Adrenal gland (tissue), 12 donors: ENCODE results near the gene SCN8A. TPM values are rescaled to one million over a fixed set of nuclear protein-coding genes. Genes with fewer than 3 reads are reported as not detected.

ENCODE experiments used
- DNase-seq, 7 donors: peaks; one replicate each; pipeline ENCODE4 v3.0.0-alpha.2; 2019 to 2020
- H3K27ac ChIP-seq, 5 donors: fragments of 200-600 bp; sonication (generic) in 4 of 5; 1 replicate in 3 of 5; 2 replicates in 2 of 5; pipeline versions ENCODE4 v1.5.1 to v1.8.0; 2016 to 2020; ENCODE audit warnings: mild to moderate bottlenecking in 1 of 5
- H3K27me3 ChIP-seq: fragments of 200-600 bp; 2 replicates; pipeline ENCODE4 v1.8.0; 2021
- H3K36me3 ChIP-seq, 2 donors: fragments of 200-600 bp; replicated peaks in 1 of 2; 1 replicate in 1 of 2; 2 replicates in 1 of 2; pipeline versions ENCODE4 v1.5.1 to v1.8.0; 2018 to 2022
- H3K4me1 ChIP-seq, 2 donors: fragments of 200-600 bp; replicated peaks in 1 of 2; 1 replicate in 1 of 2; 2 replicates in 1 of 2; pipeline versions ENCODE4 v1.5.1 to v1.8.0; 2018 to 2021
- H3K4me3 ChIP-seq, 4 donors: fragments of 200-600 bp; sonication (generic) in 3 of 4; one replicate each; pipeline ENCODE4 v1.5.1; 2016 to 2018
- H3K9me3 ChIP-seq, 3 donors: fragments of 200-600 bp; sonication (generic) in 1 of 3; replicated peaks in 1 of 3; 1 replicate in 2 of 3; 2 replicates in 1 of 3; pipeline versions ENCODE4 v1.5.1 to v1.8.0; 2016 to 2021
- POLR2A ChIP-seq, 2 donors: fragments of 450-650 bp; IDR thresholded peaks; one replicate each; pipeline ENCODE4 v1.6.1; 2017; ENCODE audit warnings: antibody characterized with exemption in 2 of 2, mild to moderate bottlenecking in 2 of 2, moderate library complexity in 1 of 2
- WGBS, 4 donors: extraction: QIAGEN DNeasy Blood & Tissue Kit in 2 of 4; methylation state at CpG; one replicate each; pipeline versions ENCODE4 v1.1.5 to v1.1.7; 2013 to 2017; 5-methylcytosine and 5-hydroxymethylcytosine counted together
- intact Hi-C, 2 donors: fragments of 100-400 bp; cut with DNase I; formaldehyde crosslinking; loops; one replicate each; pipeline versions ENCODE4 v1.14.1 to v1.15.0; 2022 to 2023
- polyA plus RNA-seq, 3 donors: library from polyadenylated mRNA; stranded (reverse); fragments of 200-250 nt in 2 of 3; fragments of 350-450 nt in 1 of 3; fragmentation: Illumina TruSeq in 1 of 3; extraction: RNeasy Lipid Tissue Mini Kit (QIAGEN cat#74804) in 1 of 3; gene quantifications; one replicate each; pipeline ENCODE4 v1.2.3, GENCODE V29; 2013 to 2014
- total RNA-seq, 9 donors: library from RNA; depleted of rRNA in 4 of 9; stranded (reverse); fragments of >200 nt in 4 of 9; fragments of 120-200 nt in 1 of 9; fragmentation: NEBNext Ultra II Directional in 1 of 9; extraction: Animal tissue kit (Norgen Biotek cat#: 25700) in 1 of 9; gene quantifications; one replicate each; pipeline versions ENCODE4 v1.1.0 to v1.2.4, GENCODE V29; 2013 to 2023
- TF ChIP-seq, protein P1 (sequence below), 6 experiments: fragments of 450-650 bp in 4 of 6; fragments of 200-600 bp in 2 of 6; sonication (generic) in 1 of 6; IDR thresholded peaks; 1 replicate in 5 of 6; 2 replicates in 1 of 6; pipeline versions ENCODE4 v1.5.1 to v1.8.0; 2016 to 2021; ENCODE audit warnings: antibody characterized with exemption in 6 of 6, mild to moderate bottlenecking in 2 of 6, moderate library complexity in 1 of 6
- donor health status: healthy with polysubstance abuse.
- donor health status: Bipolar disorder and iron deficiency.
- donor health status: DM: yes; HTN: yes; CAD: no.
- donor health status: DM: no; HTN: no; CAD: no.
- donor health status: DM: no; HTN: no; CAD: no.
- donor health status: DM: yes; HTN: yes; CAD: no.

Gene SCN8A
- total and polyA plus RNA-seq, 12 donors, result 0.69 to 7.0 (median 2.0) TPM

DNA sequence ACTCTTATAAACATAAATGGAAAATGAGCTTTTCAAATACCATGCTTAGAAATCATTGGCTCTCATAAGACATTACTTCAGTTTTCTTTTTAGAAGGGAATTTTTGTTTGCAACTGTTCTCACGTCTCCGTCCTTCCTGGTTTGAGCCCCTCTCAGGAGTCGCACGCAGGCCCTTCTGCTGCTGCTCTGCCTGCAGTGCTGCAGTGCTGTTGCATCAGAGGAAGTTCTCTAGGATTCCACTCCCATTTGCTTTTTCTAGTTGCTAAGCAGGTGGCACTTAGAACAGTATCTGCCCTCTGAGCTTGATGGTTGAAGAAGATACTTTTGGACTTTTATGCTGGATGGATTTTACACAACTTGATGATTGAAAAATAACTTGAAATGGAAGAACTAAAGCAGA, 70.8 kb downstream of the SCN8A start:
- Histone ChIP-seq H3K4me3 (no peak overlapping the region), H3K27ac (no peak overlapping the region), H3K27me3 (no peaks in the 10 kb centered on the region), H3K4me1 (no peaks in the 10 kb centered on the region), H3K36me3 (no peaks in the 10 kb centered on the region), H3K9me3 (no peaks in the 10 kb centered on the region)
- intact Hi-C loops, result no loop called here
- TF ChIP-seq, protein P1, sequence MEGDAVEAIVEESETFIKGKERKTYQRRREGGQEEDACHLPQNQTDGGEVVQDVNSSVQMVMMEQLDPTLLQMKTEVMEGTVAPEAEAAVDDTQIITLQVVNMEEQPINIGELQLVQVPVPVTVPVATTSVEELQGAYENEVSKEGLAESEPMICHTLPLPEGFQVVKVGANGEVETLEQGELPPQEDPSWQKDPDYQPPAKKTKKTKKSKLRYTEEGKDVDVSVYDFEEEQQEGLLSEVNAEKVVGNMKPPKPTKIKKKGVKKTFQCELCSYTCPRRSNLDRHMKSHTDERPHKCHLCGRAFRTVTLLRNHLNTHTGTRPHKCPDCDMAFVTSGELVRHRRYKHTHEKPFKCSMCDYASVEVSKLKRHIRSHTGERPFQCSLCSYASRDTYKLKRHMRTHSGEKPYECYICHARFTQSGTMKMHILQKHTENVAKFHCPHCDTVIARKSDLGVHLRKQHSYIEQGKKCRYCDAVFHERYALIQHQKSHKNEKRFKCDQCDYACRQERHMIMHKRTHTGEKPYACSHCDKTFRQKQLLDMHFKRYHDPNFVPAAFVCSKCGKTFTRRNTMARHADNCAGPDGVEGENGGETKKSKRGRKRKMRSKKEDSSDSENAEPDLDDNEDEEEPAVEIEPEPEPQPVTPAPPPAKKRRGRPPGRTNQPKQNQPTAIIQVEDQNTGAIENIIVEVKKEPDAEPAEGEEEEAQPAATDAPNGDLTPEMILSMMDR (IDR thresholded peaks at IDR 0.05), result no peak
- no peak for TF ChIP-seq POLR2A (IDR thresholded peaks at IDR 0.05)
- no peak for DNase-seq
- 75 to 89% (median 88%) methylated on average over 4 of the region's 4 CpGs for WGBS, 4 donors

DNA sequence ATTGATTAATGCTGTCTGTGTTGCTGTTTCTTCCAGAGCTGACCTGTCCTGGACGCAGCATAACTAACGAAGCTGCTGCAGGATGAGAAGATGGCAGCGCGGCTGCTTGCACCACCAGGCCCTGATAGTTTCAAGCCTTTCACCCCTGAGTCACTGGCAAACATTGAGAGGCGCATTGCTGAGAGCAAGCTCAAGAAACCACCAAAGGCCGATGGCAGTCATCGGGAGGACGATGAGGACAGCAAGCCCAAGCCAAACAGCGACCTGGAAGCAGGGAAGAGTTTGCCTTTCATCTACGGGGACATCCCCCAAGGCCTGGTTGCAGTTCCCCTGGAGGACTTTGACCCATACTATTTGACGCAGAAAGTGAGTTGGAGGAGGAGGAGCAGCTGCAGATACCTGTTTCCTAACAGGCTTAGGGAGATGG, 71.7 kb downstream of the SCN8A start:
- intact Hi-C loops, result no loop called here
- H3K27me3 ChIP-seq, result no peaks in the 10 kb centered on the region

GRCh38 chr12:51663390-51663789, 72.4 kb downstream of the SCN8A start:
- intact Hi-C loops, result no loop called here
- Histone ChIP-seq H3K27ac (no peak overlapping the region), H3K9me3 (no peaks in the 10 kb centered on the region), H3K4me3 (no peak overlapping the region), H3K4me1 (no peaks in the 10 kb centered on the region), H3K36me3 (no peaks in the 10 kb centered on the region), H3K27me3 (no peaks in the 10 kb centered on the region)
- TF ChIP-seq POLR2A (IDR thresholded peaks at IDR 0.05), result no peak
- TF ChIP-seq, protein P1 (IDR thresholded peaks at IDR 0.05), result no peak
- DNase-seq, result no peak

More for the DNA sequence above, 71.7 kb downstream of the SCN8A start:
- H3K27ac ChIP-seq, result no peak overlapping the region
- H3K36me3 ChIP-seq, result no peaks in the 10 kb centered on the region
- DNase-seq, result no peak
- no peaks in the 10 kb centered on the region for H3K4me1 ChIP-seq
- no peak overlapping the region for H3K4me3 ChIP-seq
- no peak for TF ChIP-seq POLR2A (IDR thresholded peaks at IDR 0.05)
- TF ChIP-seq, protein P1 (IDR thresholded peaks at IDR 0.05), result no peak
- WGBS, 4 donors, result 82 to 92% (median 89%) methylated on average over 9 to 11 of the region's 11 CpGs
- no peaks in the 10 kb centered on the region for H3K9me3 ChIP-seq

GRCh38 chr12:51666696-51667095, 75.7 kb downstream of the SCN8A start:
- Histone ChIP-seq H3K27me3 (no peaks in the 10 kb centered on the region), H3K4me3 (no peak overlapping the region), H3K9me3 (no peaks in the 10 kb centered on the region), H3K27ac (no peak overlapping the region), H3K4me1 (no peaks in the 10 kb centered on the region), H3K36me3 (no peaks in the 10 kb centered on the region)
- DNase-seq, result no peak
- intact Hi-C loops, result no loop called here
- WGBS, 4 donors, result 64 to 69% (median 66%) methylated on average over 5 of the region's 5 CpGs
- TF ChIP-seq POLR2A (IDR thresholded peaks at IDR 0.05), result no peak
- TF ChIP-seq, protein P1 (IDR thresholded peaks at IDR 0.05), result no peak
